HepG2 (cell line): ENCODE measurements around the gene RAD50. TPM values are rescaled to one million over a fixed set of nuclear protein-coding genes. Genes with fewer than 3 reads are reported as not detected.

Experiments
- ARNT ChIP-seq: fragments of 450-650 bp; IDR thresholded peaks from 2 replicates; pipeline ENCODE4 v1.6.1; 2017
- ASH2L ChIP-seq: fragments of 300-600, 200-600 bp; sonication (generic); IDR thresholded peaks from 2 replicates; pipeline ENCODE4 v1.7.0; 2017; ENCODE audit warnings: low read depth, mild to moderate bottlenecking, moderate library complexity, mixed read lengths, low read length; ENCODE audit not compliant: insufficient read length
- BORCS8-MEF2B ChIP-seq: sonication (generic); formaldehyde crosslinking; IDR thresholded peaks from 2 replicates; pipeline ENCODE4 v1.8.0; 2022; ENCODE audit warnings: mild to moderate bottlenecking, missing genetic modification reagents
- CEBPB ChIP-seq: IDR thresholded peaks from 2 replicates; pipeline ENCODE4 v1.6.1; 2011; ENCODE audit warnings: low read depth, low read length, improper control_type of control experiment, borderline replicate concordance
- CHD2 ChIP-seq: IDR thresholded peaks from 2 replicates; pipeline ENCODE4 v1.6.1; 2011; ENCODE audit warnings: low read depth, low read length, improper control_type of control experiment
- DNMT1 ChIP-seq: sonication (generic); formaldehyde crosslinking; IDR thresholded peaks from 2 replicates; pipeline ENCODE4 v1.5.1; 2020; ENCODE audit warnings: mild to moderate bottlenecking, missing genetic modification reagents
- IRX3 ChIP-seq: sonication (generic); formaldehyde crosslinking; IDR thresholded peaks from 2 replicates; pipeline ENCODE4 v1.8.1; 2023; ENCODE audit warnings: mild to moderate bottlenecking, low read depth, missing genetic modification reagents, borderline replicate concordance
- MAZ ChIP-seq, 2 experiments: sonication (generic) in 1 of 2; formaldehyde crosslinking in 1 of 2; IDR thresholded peaks; 2 replicates each; pipeline versions ENCODE4 v1.5.0 to v1.6.1; 2012 to 2020; ENCODE audit warnings: low read depth in 2 of 2, mild to moderate bottlenecking in 2 of 2, borderline replicate concordance in 1 of 2, improper control_type of control experiment in 1 of 2, low read length in 1 of 2, missing genetic modification reagents in 1 of 2, moderate library complexity in 1 of 2
- NAIF1 ChIP-seq: sonication (generic); formaldehyde crosslinking; IDR thresholded peaks from 2 replicates; pipeline ENCODE4 v1.5.0; 2020; ENCODE audit warnings: mild to moderate bottlenecking, missing genetic modification reagents, borderline replicate concordance
- SSRP1 ChIP-seq: IDR thresholded peaks from 2 replicates; pipeline ENCODE4 v1.6.1; 2016; ENCODE audit warnings: control low read depth
- XRCC5 ChIP-seq: fragments of 200-400 bp; formaldehyde crosslinking; optimal IDR thresholded peaks from 2 replicates; pipeline ENCODE3; 2017; ENCODE audit warnings: mild to moderate bottlenecking, low read length
- ZGPAT ChIP-seq: IDR thresholded peaks from 2 replicates; pipeline ENCODE4 v1.6.1; 2016; ENCODE audit warnings: mild to moderate bottlenecking
- ZNF207 ChIP-seq: fragments of 450-650 bp; IDR thresholded peaks from 2 replicates; pipeline ENCODE4 v1.6.1; 2016; ENCODE audit warnings: antibody characterized with exemption, borderline replicate concordance
- ZNF274 ChIP-seq: sonication (generic); formaldehyde crosslinking; IDR thresholded peaks from 2 replicates; pipeline ENCODE4 v1.5.1; 2020; ENCODE audit warnings: mild to moderate bottlenecking, missing genetic modification reagents
- ZNF318 ChIP-seq: sonication (generic); formaldehyde crosslinking; IDR thresholded peaks from 2 replicates; pipeline ENCODE4 v1.4.0; 2020; ENCODE audit warnings: mild to moderate bottlenecking, missing genetic modification reagents
- ZNF350 ChIP-seq: sonication (generic); formaldehyde crosslinking; IDR thresholded peaks from 2 replicates; pipeline ENCODE4 v1.4.0; 2020; ENCODE audit warnings: mild to moderate bottlenecking, low read depth, missing genetic modification reagents, borderline replicate concordance
- ZNF430 ChIP-seq: sonication (generic); formaldehyde crosslinking; IDR thresholded peaks from 2 replicates; pipeline ENCODE4 v1.9.0; 2021; ENCODE audit warnings: mild to moderate bottlenecking, missing genetic modification reagents
- polyA plus RNA-seq, 8 experiments: library from polyadenylated mRNA; depleted of rRNA in 3 of 8; stranded (reverse) in 7 of 8; unstranded in 1 of 8; fragments of >200 nt; fragmentation: Illumina TruSeq in 4 of 8; extraction: Trizol in 4 of 8; gene quantifications; 2 replicates each; pipeline versions ENCODE4 v1.2.1 to v1.2.3, GENCODE V29; 2011 to 2016; ENCODE audit warnings: low read depth in 4 of 8, missing spikeins in 1 of 8, mixed read lengths in 1 of 8; ENCODE audit not compliant: insufficient read depth in 1 of 8
- total RNA-seq, 5 experiments: library from RNA; depleted of rRNA; stranded (reverse); fragments of >200 nt; fragmentation: Illumina TruSeq; extraction: Trizol; gene quantifications; 2 replicates each; pipeline ENCODE4 v1.2.3, GENCODE V29; 2016; ENCODE audit warnings: low read depth in 1 of 5
- TF ChIP-seq, protein P1 (sequence below): sonication (generic); formaldehyde crosslinking; IDR thresholded peaks from 2 replicates; pipeline ENCODE4 v1.5.0; 2020; ENCODE audit warnings: mild to moderate bottlenecking, missing genetic modification reagents, moderate library complexity
- TF ChIP-seq, protein P2 (sequence below): sonication (generic); formaldehyde crosslinking; IDR thresholded peaks from 2 replicates; pipeline ENCODE4 v1.5.0; 2020; ENCODE audit warnings: missing genetic modification reagents

The RAD50 gene
- total and polyA plus RNA-seq, 2 of the 13 experiments (the other 11 are each of a cell fraction or from before 2014, with no cell fraction given) = 19.2 to 23.4 TPM

DNA sequence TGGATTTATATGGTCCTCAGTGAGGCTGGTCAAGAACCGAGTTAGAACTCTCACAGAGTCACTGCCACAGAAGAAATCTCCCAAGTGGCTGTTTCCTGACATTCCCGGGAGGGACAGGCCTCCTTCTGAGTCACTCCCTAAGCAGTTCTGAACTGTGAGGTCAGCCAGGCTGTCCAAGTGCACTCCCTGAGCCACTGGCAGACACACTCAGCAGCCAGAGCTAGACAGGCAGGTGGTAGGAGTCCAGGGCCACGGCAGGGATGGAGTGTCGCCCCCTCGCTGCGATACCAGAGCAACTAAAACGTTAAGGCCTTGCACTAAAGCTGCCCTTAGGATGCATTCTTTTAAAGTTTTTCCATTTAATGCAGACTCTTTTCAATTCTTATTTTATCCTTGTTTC lies 120.4 kb downstream of the RAD50 start (continued):
- TF ChIP-seq ZNF207 (no peak), DNMT1 (no peak), CHD2 (no peak), IRX3 (CRISPR knock-in tag) (no peak), ARNT (no peak), XRCC5 (peak; percentile 88), BORCS8-MEF2B (no peak), ZNF350 (no peak), ASH2L (no peak), NAIF1 (no peak), CEBPB (no peak), ZNF274 (CRISPR knock-in tag) (no peak), SSRP1 (CRISPR knock-in tag) (no peak), ZGPAT (0 out of 2 replicates have a peak, but pooled peaks have one; percentile 20), ZNF318 (no peak), MAZ (IDR thresholded peaks at IDR 0.05; ENCODE audit: borderline replicate concordance, low read depth, low read length) (no peak), MAZ (CRISPR knock-in tag; IDR thresholded peaks at IDR 0.05; ENCODE audit: low read depth) (no peak), ZNF430 (no peak)
- TF ChIP-seq, protein P1, sequence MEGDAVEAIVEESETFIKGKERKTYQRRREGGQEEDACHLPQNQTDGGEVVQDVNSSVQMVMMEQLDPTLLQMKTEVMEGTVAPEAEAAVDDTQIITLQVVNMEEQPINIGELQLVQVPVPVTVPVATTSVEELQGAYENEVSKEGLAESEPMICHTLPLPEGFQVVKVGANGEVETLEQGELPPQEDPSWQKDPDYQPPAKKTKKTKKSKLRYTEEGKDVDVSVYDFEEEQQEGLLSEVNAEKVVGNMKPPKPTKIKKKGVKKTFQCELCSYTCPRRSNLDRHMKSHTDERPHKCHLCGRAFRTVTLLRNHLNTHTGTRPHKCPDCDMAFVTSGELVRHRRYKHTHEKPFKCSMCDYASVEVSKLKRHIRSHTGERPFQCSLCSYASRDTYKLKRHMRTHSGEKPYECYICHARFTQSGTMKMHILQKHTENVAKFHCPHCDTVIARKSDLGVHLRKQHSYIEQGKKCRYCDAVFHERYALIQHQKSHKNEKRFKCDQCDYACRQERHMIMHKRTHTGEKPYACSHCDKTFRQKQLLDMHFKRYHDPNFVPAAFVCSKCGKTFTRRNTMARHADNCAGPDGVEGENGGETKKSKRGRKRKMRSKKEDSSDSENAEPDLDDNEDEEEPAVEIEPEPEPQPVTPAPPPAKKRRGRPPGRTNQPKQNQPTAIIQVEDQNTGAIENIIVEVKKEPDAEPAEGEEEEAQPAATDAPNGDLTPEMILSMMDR (CRISPR knock-in tag) = peak; percentile 82
- TF ChIP-seq, protein P2, sequence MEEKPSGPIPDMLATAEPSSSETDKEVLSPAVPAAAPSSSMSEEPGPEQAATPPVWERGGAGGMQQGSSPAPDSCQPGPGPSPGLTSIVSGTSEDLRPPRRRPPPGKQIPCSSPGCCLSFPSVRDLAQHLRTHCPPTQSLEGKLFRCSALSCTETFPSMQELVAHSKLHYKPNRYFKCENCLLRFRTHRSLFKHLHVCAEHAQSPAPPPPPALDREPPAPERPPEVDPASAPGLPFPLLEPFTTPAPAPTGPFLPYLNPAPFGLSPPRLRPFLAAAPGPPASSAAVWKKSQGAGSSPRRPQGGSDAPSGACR (CRISPR knock-in tag) = no peak
